ENCODE data around the gene ICA1.
"Not testable (repeated sequence)": the region's sequence is repeated elsewhere in the genome, so short reads cannot be mapped to it uniquely, and the experiment has no call there.

ICA1 gene

GRCh38 chr7:8103282-8103681 is 158.7 kb downstream of the ICA1 start:
- DNase-seq (ENCODE audit: low spot score), result no peak

- DNase-seq (ENCODE audit: low spot score), result not testable (repeated sequence)
Measured at GRCh38 chr7:8101292-8101691, 160.7 kb downstream of the ICA1 start.

- DNase-seq (ENCODE audit: low spot score), result no peak
Measured at GRCh38 chr7:8094164-8095140, 167.5 kb downstream of the ICA1 start.

GRCh38 chr7:8092140-8092539 is 169.8 kb downstream of the ICA1 start:
- DNase-seq (ENCODE audit: low spot score), result no peak

GRCh38 chr7:8089036-8089780 is 172.8 kb downstream of the ICA1 start:
- DNase-seq (ENCODE audit: low spot score), result no peak

- no peak for DNase-seq (ENCODE audit: low spot score)
Measured at GRCh38 chr7:8086239-8086638, 175.7 kb downstream of the ICA1 start.

- no peak for DNase-seq (ENCODE audit: low spot score)
Measured at GRCh38 chr7:8085420-8085819, 176.5 kb downstream of the ICA1 start.

- DNase-seq (ENCODE audit: low spot score), result no peak
Measured at GRCh38 chr7:8084836-8085235, 177.1 kb downstream of the ICA1 start.

- no peak for DNase-seq (ENCODE audit: low spot score)
Measured at GRCh38 chr7:8082762-8083161, 179.2 kb downstream of the ICA1 start.

- no peak for DNase-seq (ENCODE audit: low spot score)
Measured at GRCh38 chr7:8078418-8078817, 183.5 kb downstream of the ICA1 start.

GRCh38 chr7:8070451-8071180 is 191.4 kb downstream of the ICA1 start:
- DNase-seq (ENCODE audit: low spot score), result no peak

- no peak for DNase-seq (ENCODE audit: low spot score)
Measured at GRCh38 chr7:8068892-8069686, 192.9 kb downstream of the ICA1 start.

GRCh38 chr7:8065356-8065813 is 196.6 kb downstream of the ICA1 start:
- DNase-seq (ENCODE audit: low spot score), result no peak

GRCh38 chr7:8064828-8065227 is 197.1 kb downstream of the ICA1 start:
- DNase-seq (ENCODE audit: low spot score), result no peak

GRCh38 chr7:8063706-8064297 is 198.2 kb downstream of the ICA1 start:
- no peak for DNase-seq (ENCODE audit: low spot score)

GRCh38 chr7:8063300-8063699 is 198.7 kb downstream of the ICA1 start:
- not testable (repeated sequence) for DNase-seq (ENCODE audit: low spot score)
